Measurements from ENCODE around the gene CCNG2.

GRCh38 chr4:77147079-77147782 is 9.8 kb upstream of the CCNG2 start:
- TF ChIP-seq CTCF (conservative IDR thresholded peaks at IDR 0.05) (no peak), EZH2 (IDR thresholded peaks at IDR 0.05; ENCODE audit: low read depth) (no peak)

Data from PC-9 (cell line).